Measurements from ENCODE around the gene TP53BP1.
"Not testable (repeated sequence)": the region's sequence is repeated elsewhere in the genome, so short reads cannot be mapped to it uniquely, and the experiment has no call there.

The TP53BP1 gene

DNA sequence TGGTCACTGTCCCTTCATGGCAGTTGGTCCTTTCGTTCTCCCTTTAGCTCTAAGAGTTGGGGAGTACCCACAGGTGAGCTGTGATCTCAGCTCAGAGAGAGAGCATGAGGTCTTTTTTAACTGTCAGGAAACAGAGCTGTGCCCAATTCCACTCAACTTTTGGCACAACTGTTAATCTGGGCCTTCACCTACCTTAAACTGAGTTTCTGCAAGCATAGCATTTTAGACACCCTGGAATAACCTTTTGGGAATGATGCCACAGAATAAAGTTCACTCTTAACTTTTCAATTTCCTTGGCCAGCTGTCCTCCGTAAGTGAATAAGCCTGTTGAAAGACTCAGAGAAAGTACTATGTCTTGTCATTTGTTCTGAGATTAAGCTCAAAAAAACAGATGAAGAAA lies 86.1 kb downstream of the TP53BP1 start:
- peak; percentile 5 for DNase-seq

DNA sequence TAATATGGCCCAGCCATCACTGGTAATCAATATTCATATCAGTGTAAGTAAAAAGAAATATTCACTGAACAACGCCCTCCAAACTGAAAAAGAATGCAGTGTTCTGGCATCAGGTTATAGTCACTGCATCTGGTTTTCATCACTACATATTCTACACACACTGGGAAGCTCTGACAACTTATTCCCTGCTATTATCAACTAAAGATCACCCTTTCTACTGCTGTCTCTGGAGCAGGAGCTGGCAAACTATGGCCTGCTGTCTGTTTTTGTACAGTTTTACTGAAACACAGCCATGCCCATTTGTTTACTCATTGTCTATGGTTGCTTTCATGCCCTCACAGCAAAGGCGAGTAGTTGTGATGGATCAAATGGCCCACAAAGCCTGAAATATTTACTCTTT lies 86.8 kb downstream of the TP53BP1 start:
- no peak for DNase-seq

GRCh38 chr15:43404130-43404529 lies 88.8 kb downstream of the TP53BP1 start:
- DNase-seq = no peak

GRCh38 chr15:43403616-43404015 lies 89.3 kb downstream of the TP53BP1 start:
- no peak for DNase-seq

- no peak for DNase-seq
These were observed 90.7 kb downstream of the TP53BP1 start for GRCh38 chr15:43402255-43402654.

DNA sequence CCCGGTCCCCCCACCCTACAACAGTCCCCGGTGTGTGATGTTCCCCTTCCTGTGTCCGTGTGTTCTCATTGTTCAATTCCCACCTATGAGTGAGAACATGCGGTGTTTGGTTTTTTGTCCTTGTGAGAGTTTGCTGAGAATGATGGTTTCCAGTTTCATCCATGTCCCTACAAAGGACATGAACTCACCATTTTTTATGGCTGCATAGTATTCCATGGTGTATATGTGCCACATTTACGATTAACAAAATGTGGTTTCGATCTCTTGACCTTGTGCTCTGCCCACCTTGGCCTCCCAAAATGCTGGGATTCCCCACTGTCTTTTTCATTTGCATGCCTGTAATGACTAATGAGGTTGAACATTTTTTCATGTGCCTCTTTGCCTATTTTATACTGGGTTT lies 99.4 kb downstream of the TP53BP1 start:
- not testable (repeated sequence) for DNase-seq

- no peak for DNase-seq
These were observed 102.2 kb downstream of the TP53BP1 start for GRCh38 chr15:43390723-43391122.

DNA sequence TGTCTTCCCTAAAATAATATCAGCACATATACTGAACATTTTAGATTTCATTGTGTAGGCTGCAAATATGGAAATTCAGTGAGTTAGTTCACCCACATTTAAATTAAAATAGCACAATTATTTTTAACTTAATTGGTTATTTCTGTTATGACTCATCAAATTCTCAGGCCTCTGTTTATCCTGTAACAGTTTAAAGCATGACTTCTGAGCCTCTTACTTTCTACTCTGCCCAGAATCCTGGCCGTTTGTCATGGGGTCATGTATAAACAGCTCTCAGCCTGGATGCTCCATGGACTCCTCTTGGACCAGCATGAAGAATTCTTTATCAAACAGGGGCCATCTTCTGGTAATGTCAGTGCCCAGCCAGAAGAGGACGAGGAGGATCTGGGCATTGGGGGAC lies 109.9 kb downstream of the TP53BP1 start:
- DNase-seq = no peak

- no peak for DNase-seq
These were observed 110.6 kb downstream of the TP53BP1 start for GRCh38 chr15:43382310-43382709.

GRCh38 chr15:43378601-43379000 lies 114.4 kb downstream of the TP53BP1 start:
- DNase-seq = no peak

- peak; percentile 12 for DNase-seq
These were observed 116.8 kb downstream of the TP53BP1 start for GRCh38 chr15:43376017-43376705.

DNA sequence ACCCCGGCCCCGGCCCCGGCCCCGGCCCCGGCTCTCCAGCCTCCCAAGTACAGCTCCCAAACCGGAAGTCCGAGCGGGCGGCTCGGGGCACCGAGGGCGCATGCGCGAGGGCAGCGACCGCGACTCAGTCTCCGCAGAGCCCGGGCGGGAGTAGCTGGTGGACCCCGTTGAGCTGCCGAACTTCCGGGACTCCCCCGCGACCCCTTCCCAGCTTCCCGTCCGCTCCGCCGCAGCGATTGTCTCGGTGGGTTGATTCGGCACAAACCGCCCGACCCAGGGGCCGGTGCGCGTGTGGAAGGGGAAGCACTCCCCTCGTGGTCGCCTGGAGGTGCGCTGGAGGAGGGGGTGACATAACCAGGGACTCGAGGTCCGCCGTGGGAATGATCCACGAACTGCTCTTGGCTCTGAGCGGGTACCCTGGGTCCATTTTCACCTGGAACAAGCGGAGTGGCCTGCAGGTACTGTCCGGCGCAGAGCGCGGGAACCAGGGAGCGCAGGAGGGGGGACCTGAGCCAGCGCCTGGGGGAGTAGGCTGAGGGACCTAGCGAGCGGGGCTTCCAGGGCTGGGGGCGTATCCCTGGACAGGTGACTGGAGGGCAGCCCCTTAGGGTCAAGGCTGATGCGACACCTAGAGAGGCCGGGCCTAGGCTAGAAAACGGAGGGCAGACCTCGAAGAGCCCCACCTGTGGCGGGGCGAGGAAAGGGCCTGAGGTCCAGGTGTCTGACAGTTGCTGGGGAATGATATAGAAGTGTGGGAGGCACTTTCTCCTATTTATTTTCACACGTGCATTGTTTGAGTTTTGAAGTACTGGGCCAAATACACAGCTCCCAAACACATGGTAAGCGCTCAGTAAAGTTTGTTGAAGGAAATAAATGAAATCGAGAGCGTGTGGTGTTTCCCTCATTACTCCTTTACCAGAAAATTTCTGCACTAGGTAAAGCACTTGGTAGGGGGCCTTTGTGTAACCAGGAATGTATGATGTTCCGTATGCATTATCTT lies 121.7 kb downstream of the TP53BP1 start, which contains the start of the genes TUBGCP4 and ZSCAN29:
TUBGCP4 (plus strand) TSS at position 127 of the 1,000 bp plus-strand sequence; CDS start at position 381, 254 bp downstream.
ZSCAN29 (minus strand) TSS at position 69 of the 1,000 bp plus-strand sequence. CDS start 1,130 bp downstream, outside the sequence.
- peak; percentile 83 for DNase-seq

DNA sequence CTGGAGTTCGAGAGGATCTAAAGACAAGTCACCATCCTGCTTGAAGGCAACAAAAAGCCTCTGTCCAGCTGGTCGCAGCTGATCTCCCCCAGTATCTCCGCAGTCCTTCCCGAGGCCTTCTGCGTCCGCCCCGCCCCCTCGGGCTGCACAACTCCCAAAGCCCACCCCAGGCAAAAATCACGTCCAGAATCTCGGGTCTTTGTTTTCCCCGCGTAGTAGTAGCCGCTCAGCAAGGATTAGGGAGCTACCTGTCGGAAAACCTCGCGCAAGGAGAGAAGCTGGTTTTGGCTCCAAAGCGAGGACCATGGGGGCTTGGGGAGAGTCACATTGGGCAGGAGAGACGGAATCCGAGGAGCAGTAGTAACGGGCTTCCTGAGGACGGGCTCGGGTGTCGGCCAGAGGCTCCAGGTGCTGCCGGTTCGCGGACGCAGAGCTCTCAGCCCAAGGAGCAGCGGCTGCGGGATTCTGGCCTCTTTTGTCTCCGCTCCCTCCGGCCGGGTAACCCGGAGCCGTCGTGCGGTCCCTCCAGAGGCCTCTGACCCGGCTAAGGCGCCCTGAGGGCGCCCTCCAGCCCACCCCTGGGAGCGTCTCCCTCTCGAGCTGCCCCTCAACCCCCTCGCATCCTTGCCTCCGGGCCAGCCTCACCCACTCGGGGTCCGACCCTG lies 122.5 kb downstream of the TP53BP1 start:
- DNase-seq = no peak

GRCh38 chr15:43361313-43361903 lies 131.5 kb downstream of the TP53BP1 start:
- DNase-seq = no peak

DNA sequence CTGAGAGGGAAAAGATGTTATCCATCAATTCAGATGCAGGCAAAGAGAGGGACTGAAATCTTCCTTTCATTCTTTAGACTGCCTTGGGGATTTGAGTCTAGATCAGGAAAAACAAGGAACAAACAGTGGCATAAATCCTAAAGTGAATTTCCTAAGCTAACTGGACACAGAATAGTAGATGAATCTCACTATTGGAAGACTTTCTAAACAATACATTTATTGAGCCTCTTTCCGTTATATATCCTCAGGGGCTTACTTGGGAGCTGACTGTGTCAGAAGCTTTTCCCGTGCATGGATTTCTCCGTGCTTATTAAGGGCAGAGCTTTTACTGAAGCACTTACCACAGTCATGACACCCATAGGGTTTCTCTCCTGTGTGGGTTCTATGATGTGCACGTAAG lies 132.1 kb downstream of the TP53BP1 start:
- DNase-seq = no peak

Data from midbrain (tissue), 1 donor.